GM20431 (cell line): Measurements from ENCODE around the gene RPL14.

Experiments used
- in situ Hi-C: fragments of 300-500 bp; cut with MseI, MboI; formaldehyde crosslinking; loops from one replicate; pipeline ENCODE4 v1.15.0; 2020; ENCODE audit warnings: low sequenced_read_pairs; ENCODE audit not compliant: unreplicated experiment

RPL14 gene

GRCh38 chr3:40516201-40516600, 59.1 kb downstream of the RPL14 start:
- in situ Hi-C loops = no loop called here

GRCh38 chr3:40518067-40518466, 60.9 kb downstream of the RPL14 start:
- in situ Hi-C loops = no loop called here
